ENCODE results near the gene ATP10D. TPM values are rescaled to one million over a fixed set of nuclear protein-coding genes. Genes with fewer than 3 reads are reported as not detected.

The ATP10D gene
- total and polyA plus RNA-seq, 9 of the 15 experiments (the other 6 are each of a cell fraction or from before 2014, with no cell fraction given): 0.10 to 0.36 (median 0.19) TPM; not detected in 1

GRCh38 chr4:47570816-47571215, 85.7 kb downstream of the ATP10D start:
- no peaks in the 10 kb centered on the region for H3K79me2 ChIP-seq (ENCODE audit: control insufficient read depth, insufficient read depth, low read length)
- H3K9me1 ChIP-seq (ENCODE audit: control insufficient read depth, insufficient read depth, low read length): no peaks in the 10 kb centered on the region
- no peaks in the 10 kb centered on the region for H4K20me1 ChIP-seq (replicated peaks; ENCODE audit: control insufficient read depth, insufficient read depth, low read length)
- POLR2A ChIA-PET: no interaction called here
- CTCF ChIA-PET (ENCODE audit: low intra/inter-chr PET ratio): no interaction called here
- BruUV-seq (replicated peaks): no TSS peak
- peaks cover 0 to 10% of the 10 kb centered on the region in 2 experiments; a peak in 3 of 5 replicates for H3K4me1 ChIP-seq (replicated peaks in 1 of 2; ENCODE audit: control insufficient read depth in 2 of 2, insufficient read depth in 2 of 2, low read length in 2 of 2)
- ATAC-seq (no peak), FAIRE-seq (no peak), DNase-seq (ENCODE audit: extremely low read depth in 1 of 4, low spot score in 3 of 4) (no peak)
- no peak overlapping the region for H3K4me3 ChIP-seq
- no peak overlapping the region for H3K4me2 ChIP-seq (ENCODE audit: insufficient read depth, low read length)
- TF ChIP-seq ADNP (tag; IDR thresholded peaks at IDR 0.05) (no peak), NCOA1 (IDR thresholded peaks at IDR 0.05; ENCODE audit: low read depth) (no peak), CTCF (IDR thresholded peaks at IDR 0.05 in 2 of 3, conservative IDR thresholded peaks at IDR 0.05 in 1 of 3; ENCODE audit: insufficient read depth in 2 of 3, low read depth in 1 of 3, low read length in 3 of 3) (no peak), RFX7 (CRISPR knock-in tag; IDR thresholded peaks at IDR 0.05) (no peak), ASH1L (IDR thresholded peaks at IDR 0.05; ENCODE audit: borderline replicate concordance, low read depth, partially characterized antibody) (no peak)
- H3K27ac ChIP-seq (ENCODE audit: extremely low read depth, low read depth, low read length): no peak overlapping the region
- H2AFZ ChIP-seq (ENCODE audit: low read depth, low read length): no peak overlapping the region
- no peaks in the 10 kb centered on the region for H3K36me3 ChIP-seq (ENCODE audit: control insufficient read depth, insufficient read depth, low read length)
- in situ Hi-C loops (cut with MboI) (no loop called here), intact Hi-C loops (cut with micrococcal nuclease) (no loop called here)
- no peaks in the 10 kb centered on the region for H3K9me3 ChIP-seq (replicated peaks; ENCODE audit: control insufficient read depth, insufficient read depth, low read depth, low read length)
- H3K27me3 ChIP-seq (ENCODE audit: control insufficient read depth in 2 of 2, insufficient read depth in 2 of 2, low read length in 2 of 2): no peaks in the 10 kb centered on the region
- H3K9ac ChIP-seq (ENCODE audit: insufficient read depth in 1 of 2, low read depth in 2 of 2, low read length in 2 of 2): no peak overlapping the region
